Measurements from ENCODE around the gene ISCU. TPM values are rescaled to one million over a fixed set of nuclear protein-coding genes. Genes with fewer than 3 reads are reported as not detected.

ISCU gene
- total and polyA plus RNA-seq, 2 donors (not counting 1 experiment from before 2014, with no cell fraction given): 127 to 313 TPM

DNA sequence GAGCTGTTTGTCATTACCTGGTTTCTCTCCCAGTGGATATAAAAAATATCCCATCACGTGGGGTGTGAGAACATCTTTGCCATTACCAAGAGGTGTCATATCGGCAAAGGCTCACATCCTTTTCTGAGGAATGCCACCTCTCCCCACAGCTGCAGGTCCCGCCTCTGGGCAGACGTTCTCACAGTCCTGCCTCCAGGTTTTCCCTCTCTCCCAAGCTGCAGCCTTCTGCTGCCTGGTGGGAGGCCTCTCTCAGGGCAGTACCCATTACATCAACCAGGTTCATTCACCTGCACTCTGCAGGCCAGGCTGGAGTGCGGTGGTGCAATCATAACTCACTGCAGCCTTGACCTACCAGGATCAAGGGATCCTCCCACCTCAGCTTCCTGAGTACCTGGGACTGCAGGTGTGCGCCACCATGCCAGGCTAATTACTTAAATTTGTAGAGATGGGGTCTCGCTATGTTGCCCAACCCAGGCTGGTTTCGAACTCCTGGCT, 50.4 kb downstream of the ISCU start:
- Histone ChIP-seq H3K27me3 (ENCODE audit: control insufficient read depth, insufficient read depth, low read length) (no peaks in the 10 kb centered on the region), H3K9me3 (ENCODE audit: control insufficient read depth, insufficient read depth, low read depth, low read length) (no peaks in the 10 kb centered on the region), H3K27ac (ENCODE audit: insufficient read depth, low read length) (no peak overlapping the region), H3K79me2 (ENCODE audit: control insufficient read depth, insufficient read depth, low read length) (no peaks in the 10 kb centered on the region), H3K9ac (ENCODE audit: insufficient read depth, low read length) (no peak overlapping the region), H2AFZ (ENCODE audit: low read length) (no peak overlapping the region), H3K4me2 (ENCODE audit: extremely low read depth, insufficient read depth, low read length) (no peak overlapping the region), H3K4me3 (replicated peaks in 1 of 4; ENCODE audit: control extremely low read depth in 1 of 4, insufficient read depth in 1 of 4, low read depth in 3 of 4, low read length in 4 of 4) (no peak overlapping the region), H3K4me1 (ENCODE audit: control insufficient read depth, extremely low read depth, insufficient read depth, low read length) (peaks cover 27% of the 10 kb centered on the region), H3K36me3 (ENCODE audit: control insufficient read depth, insufficient read depth, low read length) (no peaks in the 10 kb centered on the region), H4K20me1 (ENCODE audit: control insufficient read depth, extremely low read depth, insufficient read depth, low read length) (no peaks in the 10 kb centered on the region)
- TF ChIP-seq, protein P1, sequence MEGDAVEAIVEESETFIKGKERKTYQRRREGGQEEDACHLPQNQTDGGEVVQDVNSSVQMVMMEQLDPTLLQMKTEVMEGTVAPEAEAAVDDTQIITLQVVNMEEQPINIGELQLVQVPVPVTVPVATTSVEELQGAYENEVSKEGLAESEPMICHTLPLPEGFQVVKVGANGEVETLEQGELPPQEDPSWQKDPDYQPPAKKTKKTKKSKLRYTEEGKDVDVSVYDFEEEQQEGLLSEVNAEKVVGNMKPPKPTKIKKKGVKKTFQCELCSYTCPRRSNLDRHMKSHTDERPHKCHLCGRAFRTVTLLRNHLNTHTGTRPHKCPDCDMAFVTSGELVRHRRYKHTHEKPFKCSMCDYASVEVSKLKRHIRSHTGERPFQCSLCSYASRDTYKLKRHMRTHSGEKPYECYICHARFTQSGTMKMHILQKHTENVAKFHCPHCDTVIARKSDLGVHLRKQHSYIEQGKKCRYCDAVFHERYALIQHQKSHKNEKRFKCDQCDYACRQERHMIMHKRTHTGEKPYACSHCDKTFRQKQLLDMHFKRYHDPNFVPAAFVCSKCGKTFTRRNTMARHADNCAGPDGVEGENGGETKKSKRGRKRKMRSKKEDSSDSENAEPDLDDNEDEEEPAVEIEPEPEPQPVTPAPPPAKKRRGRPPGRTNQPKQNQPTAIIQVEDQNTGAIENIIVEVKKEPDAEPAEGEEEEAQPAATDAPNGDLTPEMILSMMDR (conservative IDR thresholded peaks at IDR 0.05 in 1 of 2, IDR thresholded peaks at IDR 0.05 in 1 of 2; ENCODE audit: low read depth in 1 of 2, low read length in 2 of 2): no peak
- TF ChIP-seq EZH2 (IDR thresholded peaks at IDR 0.05; ENCODE audit: low read length, missing control alignments): no peak
- peak in 1 of 2 donors; percentile 47 for DNase-seq (ENCODE audit: low read depth in 2 of 2)

DNA sequence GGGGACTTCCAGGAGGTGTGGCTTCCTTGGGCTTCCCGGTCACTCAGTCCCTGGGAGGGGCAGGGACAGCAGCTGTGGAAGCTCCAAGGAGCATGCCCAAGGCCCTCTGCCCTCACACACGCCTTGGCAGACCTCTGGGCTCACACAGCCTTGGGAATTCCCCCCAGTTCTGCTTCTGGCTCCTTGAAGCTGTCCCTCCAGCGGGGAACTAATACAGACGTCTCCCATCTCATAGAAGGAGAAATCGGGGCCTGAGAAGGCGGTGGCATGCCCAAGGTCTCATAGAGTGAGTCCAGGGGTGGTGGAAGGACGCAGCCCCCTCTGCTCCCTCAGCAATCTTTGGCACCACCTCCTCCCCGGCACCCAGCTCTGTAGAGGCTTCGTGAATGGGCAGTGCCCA, 51.2 kb downstream of the ISCU start:
- TF ChIP-seq EZH2 (IDR thresholded peaks at IDR 0.05; ENCODE audit: low read length, missing control alignments): no peak
- TF ChIP-seq, protein P1 (conservative IDR thresholded peaks at IDR 0.05 in 1 of 2, IDR thresholded peaks at IDR 0.05 in 1 of 2; ENCODE audit: low read depth in 1 of 2, low read length in 2 of 2): no peak
- no peak overlapping the region for H2AFZ ChIP-seq (ENCODE audit: low read length)
- H3K79me2 ChIP-seq (ENCODE audit: control insufficient read depth, insufficient read depth, low read length): no peaks in the 10 kb centered on the region
- no peak overlapping the region for H3K27ac ChIP-seq (ENCODE audit: insufficient read depth, low read length)
- no peaks in the 10 kb centered on the region for H3K27me3 ChIP-seq (ENCODE audit: control insufficient read depth, insufficient read depth, low read length)
- H4K20me1 ChIP-seq (ENCODE audit: control insufficient read depth, extremely low read depth, insufficient read depth, low read length): no peaks in the 10 kb centered on the region
- no peak overlapping the region for H3K9ac ChIP-seq (ENCODE audit: insufficient read depth, low read length)
- no peak overlapping the region for H3K4me2 ChIP-seq (ENCODE audit: extremely low read depth, insufficient read depth, low read length)
- H3K4me1 ChIP-seq (ENCODE audit: control insufficient read depth, extremely low read depth, insufficient read depth, low read length): peaks cover 26% of the 10 kb centered on the region
- H3K4me3 ChIP-seq (replicated peaks in 1 of 4; ENCODE audit: control extremely low read depth in 1 of 4, insufficient read depth in 1 of 4, low read depth in 3 of 4, low read length in 4 of 4): no peak overlapping the region
- no peaks in the 10 kb centered on the region for H3K36me3 ChIP-seq (ENCODE audit: control insufficient read depth, insufficient read depth, low read length)
- H3K9me3 ChIP-seq (ENCODE audit: control insufficient read depth, insufficient read depth, low read depth, low read length): no peaks in the 10 kb centered on the region
- DNase-seq (ENCODE audit: low read depth in 2 of 2): no peak

DNA sequence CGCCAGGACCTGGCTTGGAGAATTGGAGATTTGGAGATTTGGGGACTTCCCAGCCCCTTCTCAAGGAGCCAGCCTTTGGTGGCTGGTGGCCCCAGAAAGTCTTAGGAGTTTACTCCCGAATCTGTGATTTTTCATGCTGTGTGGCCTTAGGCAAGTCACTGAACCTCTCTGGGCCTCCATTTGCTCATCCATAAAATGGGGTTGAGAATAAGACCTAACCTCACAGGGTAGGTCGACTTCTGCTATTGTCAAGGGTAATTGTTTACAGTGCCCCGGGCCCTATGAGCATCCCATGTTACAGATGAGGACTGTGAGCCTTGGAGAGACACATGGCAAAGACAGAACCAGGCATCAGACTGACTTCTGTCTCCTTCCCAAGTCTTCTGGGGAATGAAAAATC, 51.6 kb downstream of the ISCU start:
- Histone ChIP-seq H3K4me1 (ENCODE audit: control insufficient read depth, extremely low read depth, insufficient read depth, low read length) (peaks cover 24% of the 10 kb centered on the region), H4K20me1 (ENCODE audit: control insufficient read depth, extremely low read depth, insufficient read depth, low read length) (no peaks in the 10 kb centered on the region), H3K36me3 (ENCODE audit: control insufficient read depth, insufficient read depth, low read length) (no peaks in the 10 kb centered on the region), H3K4me3 (replicated peaks in 1 of 4; ENCODE audit: control extremely low read depth in 1 of 4, insufficient read depth in 1 of 4, low read depth in 3 of 4, low read length in 4 of 4) (no peak overlapping the region), H3K27ac (ENCODE audit: insufficient read depth, low read length) (no peak overlapping the region), H3K27me3 (ENCODE audit: control insufficient read depth, insufficient read depth, low read length) (no peaks in the 10 kb centered on the region), H3K79me2 (ENCODE audit: control insufficient read depth, insufficient read depth, low read length) (no peaks in the 10 kb centered on the region), H3K4me2 (ENCODE audit: extremely low read depth, insufficient read depth, low read length) (no peak overlapping the region), H3K9me3 (ENCODE audit: control insufficient read depth, insufficient read depth, low read depth, low read length) (no peaks in the 10 kb centered on the region), H2AFZ (ENCODE audit: low read length) (no peak overlapping the region), H3K9ac (ENCODE audit: insufficient read depth, low read length) (no peak overlapping the region)
- TF ChIP-seq EZH2 (IDR thresholded peaks at IDR 0.05; ENCODE audit: low read length, missing control alignments): no peak
- TF ChIP-seq, protein P1 (conservative IDR thresholded peaks at IDR 0.05 in 1 of 2, IDR thresholded peaks at IDR 0.05 in 1 of 2; ENCODE audit: low read depth in 1 of 2, low read length in 2 of 2): no peak
- DNase-seq (ENCODE audit: low read depth in 2 of 2): no peak

All from fibroblast of lung (primary cell).